Hepatocyte (in vitro differentiated cells): ENCODE data around the gene PPM1A.

Experiments used
- EZH2 ChIP-seq: fragments of 200-600 bp; sonication (generic); IDR thresholded peaks from 2 replicates; pipeline ENCODE4 v1.6.1; 2016; ENCODE audit warnings: antibody characterized with exemption, mild to moderate bottlenecking, borderline replicate concordance
- EZH2phosphoT487 ChIP-seq: fragments of 200-600 bp; sonication (generic); IDR thresholded peaks from one replicate; pipeline ENCODE4 v1.6.1; 2018; ENCODE audit warnings: antibody characterized with exemption, mild to moderate bottlenecking, low read depth, moderate library complexity; ENCODE audit not compliant: unreplicated experiment, severe bottlenecking
- TF ChIP-seq, protein P1 (sequence below): fragments of 200-600 bp; sonication (generic); IDR thresholded peaks from 2 replicates; pipeline ENCODE4 v1.5.1; 2016; ENCODE audit warnings: antibody characterized with exemption, mild to moderate bottlenecking; ENCODE audit not compliant: poor library complexity

DNA sequence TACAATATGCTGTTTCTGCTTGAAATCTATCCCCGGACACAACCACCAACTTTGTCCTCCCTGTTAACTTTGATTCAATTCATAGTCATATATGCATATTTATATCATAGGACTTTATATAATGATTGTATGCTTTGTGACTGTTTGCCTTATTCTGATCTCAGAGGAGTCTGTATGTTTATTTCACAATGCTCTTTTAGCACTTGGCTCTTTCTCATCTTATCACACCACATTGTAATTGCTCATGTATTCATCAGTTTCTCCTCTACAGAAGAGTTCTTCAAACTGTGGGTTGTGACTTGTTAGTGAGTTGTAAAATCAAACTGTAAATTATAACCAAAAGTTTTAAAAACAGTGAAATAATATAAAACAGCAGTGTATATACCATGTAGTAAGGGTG, 21.7 kb upstream of the PPM1A start:
- TF ChIP-seq, protein P1, sequence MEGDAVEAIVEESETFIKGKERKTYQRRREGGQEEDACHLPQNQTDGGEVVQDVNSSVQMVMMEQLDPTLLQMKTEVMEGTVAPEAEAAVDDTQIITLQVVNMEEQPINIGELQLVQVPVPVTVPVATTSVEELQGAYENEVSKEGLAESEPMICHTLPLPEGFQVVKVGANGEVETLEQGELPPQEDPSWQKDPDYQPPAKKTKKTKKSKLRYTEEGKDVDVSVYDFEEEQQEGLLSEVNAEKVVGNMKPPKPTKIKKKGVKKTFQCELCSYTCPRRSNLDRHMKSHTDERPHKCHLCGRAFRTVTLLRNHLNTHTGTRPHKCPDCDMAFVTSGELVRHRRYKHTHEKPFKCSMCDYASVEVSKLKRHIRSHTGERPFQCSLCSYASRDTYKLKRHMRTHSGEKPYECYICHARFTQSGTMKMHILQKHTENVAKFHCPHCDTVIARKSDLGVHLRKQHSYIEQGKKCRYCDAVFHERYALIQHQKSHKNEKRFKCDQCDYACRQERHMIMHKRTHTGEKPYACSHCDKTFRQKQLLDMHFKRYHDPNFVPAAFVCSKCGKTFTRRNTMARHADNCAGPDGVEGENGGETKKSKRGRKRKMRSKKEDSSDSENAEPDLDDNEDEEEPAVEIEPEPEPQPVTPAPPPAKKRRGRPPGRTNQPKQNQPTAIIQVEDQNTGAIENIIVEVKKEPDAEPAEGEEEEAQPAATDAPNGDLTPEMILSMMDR = no peak
- TF ChIP-seq EZH2phosphoT487 (no peak), EZH2 (no peak)
